Stimulated activated CD8-positive, alpha-beta memory T cell treated with anti-CD3 and anti-CD28 coated beads, Interleukin-7, amount 100 ng/mL, for 24 hours (primary cell): ENCODE measurements around the gene PDE4D.

Experiments
- DNase-seq: peaks from one replicate; pipeline ENCODE4 v3.0.0-alpha.2; 2020; ENCODE audit warnings: low read depth

PDE4D gene

DNA sequence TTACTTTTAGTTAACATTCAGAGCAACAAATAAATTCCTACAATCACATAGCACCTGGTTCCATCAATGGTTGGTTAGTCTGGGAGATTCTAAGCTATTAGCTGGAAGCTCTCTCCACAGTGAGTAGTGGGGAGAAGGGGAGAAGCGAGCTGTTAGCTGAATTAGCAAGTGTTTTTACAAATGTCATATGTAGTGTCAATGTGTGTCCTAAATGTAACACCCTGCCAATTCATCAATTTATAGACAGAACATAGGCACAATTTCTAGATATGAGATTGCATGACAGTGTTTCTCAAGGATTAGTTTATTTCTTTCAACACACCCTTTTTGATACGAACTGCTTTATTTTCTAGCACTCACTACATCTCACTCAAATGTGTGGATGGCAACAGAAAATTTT is 349.0 kb downstream of the PDE4D start:
- no peak for DNase-seq

DNA sequence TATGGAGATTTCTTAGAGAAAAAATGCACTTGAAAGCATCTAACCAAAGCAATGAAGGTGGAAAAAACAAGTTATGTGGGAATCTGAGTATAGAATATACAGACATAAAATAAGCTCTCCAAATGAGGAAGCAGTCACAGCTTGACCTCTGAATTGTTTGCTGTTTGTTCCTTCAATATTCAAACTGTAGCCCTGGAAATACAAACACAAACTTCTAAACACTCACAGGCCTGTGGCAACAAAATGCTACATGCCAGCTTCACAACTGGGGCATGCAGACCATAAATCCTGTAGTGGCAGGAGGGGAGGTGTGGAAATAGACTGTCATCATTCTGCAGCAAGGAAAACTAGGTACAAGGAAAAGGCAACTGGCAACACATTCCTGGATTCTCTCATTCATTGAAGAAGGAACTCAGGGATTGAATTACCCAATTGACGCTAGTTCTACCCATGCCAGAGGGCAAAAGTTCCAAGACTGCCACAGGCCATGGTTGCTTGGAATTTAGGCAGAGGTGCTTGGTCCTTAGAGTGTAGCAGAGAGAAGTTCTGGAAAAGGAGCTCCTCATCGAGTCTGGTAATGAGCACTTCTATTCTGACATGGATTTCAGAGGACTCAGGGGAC is 349.6 kb downstream of the PDE4D start:
- no peak for DNase-seq

DNA sequence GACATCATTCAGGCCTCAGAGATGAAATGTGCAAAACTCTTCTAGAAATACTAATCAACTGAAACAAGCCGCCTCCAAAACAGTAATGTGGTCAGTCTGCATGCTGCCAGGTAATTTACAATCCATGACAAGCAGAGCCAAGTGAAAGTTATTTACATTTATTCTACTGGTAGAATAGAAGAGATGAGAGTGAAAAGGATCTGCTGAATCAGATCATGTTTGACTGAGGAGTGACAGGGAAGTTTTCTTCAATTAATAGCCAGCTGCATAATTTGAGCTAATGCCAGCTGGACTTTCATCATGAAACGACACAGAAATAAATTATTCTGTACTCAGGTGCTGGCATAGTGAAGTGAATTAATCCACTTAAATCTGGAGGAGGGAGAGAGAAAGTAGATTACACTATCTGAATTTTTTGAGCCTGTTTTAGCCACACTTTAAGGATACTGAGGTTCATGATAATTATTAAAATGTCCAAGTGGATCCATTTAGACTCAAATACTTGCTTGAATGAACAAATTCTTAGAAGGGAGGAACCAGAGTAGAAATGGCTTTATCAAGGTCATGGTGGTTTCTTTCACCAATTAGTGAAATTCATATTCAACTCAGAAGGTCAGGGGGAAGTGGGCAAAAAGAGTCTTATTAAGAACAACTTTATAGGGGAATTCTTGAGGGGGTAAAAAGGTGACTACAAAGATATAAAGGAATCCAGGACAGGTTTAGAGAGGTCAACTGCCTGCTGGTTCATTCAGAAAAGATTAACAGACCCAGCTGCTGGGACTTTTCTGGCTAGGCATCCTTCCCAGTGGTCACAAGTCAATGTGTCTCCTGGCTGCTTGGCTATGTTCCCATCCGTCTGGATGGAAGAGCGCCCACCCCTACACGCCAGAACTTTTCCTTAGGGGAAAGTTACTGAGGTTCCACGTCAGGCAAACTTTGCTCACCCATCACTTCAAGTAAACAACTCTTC is 350.4 kb downstream of the PDE4D start:
- DNase-seq = no peak

DNA sequence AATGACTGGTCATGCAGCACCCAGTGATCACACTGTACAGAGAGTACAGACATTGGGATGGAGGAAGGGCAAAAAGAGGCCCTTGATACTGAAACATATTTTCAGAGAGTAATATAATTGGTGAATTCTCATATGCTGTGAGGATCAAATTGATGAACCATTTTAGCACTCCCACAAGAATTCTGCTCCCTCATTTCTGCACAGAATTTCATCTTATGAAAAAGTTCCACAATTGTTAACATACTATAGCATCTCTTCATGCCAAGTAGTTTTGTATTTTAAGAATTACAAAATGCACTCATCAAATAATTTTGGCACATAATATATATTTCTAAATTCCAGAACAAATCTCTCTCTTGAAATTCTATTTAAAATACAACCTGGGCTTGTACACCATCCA is 351.2 kb downstream of the PDE4D start:
- no peak for DNase-seq

DNA sequence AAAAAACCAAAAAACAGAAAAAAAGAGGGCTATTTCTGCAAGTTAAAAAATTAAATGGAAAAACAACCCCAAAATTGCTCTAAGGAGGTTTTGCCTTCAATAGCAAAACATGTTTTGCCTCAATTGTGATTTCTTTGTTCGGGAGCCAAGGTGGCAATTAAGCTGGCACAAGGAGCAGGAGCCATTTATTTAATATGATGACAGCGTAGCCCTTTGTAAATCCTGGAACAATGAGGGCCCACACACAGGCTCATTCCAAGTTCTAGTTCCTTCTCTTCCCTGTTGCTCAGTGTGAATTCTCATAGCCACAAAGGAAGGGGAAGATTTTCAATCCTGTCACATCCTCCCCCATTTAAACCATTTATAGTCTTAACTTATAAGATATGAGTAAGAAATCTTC is 353.2 kb downstream of the PDE4D start:
- no peak for DNase-seq

DNA sequence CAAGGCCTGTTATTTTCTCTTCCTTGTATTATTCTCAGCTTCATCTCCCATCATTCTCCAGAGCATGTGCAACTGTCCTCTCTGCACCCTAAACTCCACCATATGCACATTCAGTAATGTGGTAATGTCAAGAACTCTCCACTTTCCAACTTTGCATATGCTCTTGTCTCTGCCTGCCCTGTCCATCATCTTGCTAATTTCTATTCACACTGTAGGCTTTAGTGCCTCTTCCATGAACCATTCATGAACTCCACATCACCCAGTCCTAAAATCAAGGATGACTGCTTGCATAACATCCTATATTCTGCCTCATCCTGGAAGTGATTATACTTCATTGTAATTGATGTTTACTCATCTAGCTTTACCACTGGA is 354.8 kb downstream of the PDE4D start:
- DNase-seq = no peak

DNA sequence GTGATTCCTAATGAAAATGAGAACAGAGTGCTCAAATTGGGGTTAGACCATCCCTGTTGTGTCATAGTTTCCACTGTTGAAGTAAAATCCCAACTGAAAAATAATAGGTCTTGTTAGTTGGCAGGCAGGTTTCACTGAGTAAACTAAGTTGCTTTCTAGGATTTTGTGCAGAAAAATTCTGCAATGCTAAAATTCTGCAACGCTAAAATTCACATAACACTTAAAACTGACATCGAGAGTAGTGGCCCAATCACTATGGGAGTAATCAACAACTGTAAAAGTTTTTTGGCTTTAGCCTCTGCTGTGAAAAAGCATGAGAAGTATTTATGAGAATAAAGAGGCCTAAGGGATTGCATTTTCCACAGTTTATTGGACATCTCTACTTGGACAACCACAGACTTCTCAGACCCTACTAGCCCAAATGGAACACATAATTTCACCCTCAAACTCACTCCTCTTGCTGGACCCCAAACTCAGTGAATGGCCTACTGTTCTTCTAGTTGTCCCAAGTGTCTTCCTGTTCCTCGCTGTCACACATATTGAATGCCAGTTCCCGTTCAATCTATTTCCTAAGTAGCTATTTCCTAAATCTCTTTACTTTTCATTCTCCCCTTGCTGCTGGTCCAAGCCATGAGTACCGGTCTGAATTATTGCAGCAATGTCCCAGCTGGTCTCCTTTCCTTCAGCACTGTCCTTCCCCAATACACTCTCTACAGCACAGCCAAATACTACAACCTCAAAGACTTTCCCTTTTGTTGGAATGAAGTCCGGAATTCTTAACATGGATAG is 355.4 kb downstream of the PDE4D start:
- DNase-seq = no peak

DNA sequence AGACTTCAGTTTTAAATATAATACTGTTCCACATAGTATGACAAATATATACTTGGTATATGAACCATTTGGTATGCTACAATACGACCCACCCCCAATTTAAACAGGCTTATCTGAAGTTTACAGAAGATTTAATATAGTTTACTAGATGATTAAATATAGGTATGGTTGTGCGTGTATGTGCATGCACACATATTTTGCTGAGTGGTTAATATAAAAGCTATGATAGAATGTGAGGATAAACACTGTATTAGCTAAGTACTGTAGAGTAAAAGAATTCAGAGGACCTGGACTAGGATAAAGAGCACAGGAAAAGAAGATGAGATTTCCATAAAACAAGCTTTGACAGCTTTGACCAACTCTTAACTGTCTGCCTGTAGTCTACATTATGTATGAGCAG is 356.7 kb downstream of the PDE4D start:
- DNase-seq = no peak

DNA sequence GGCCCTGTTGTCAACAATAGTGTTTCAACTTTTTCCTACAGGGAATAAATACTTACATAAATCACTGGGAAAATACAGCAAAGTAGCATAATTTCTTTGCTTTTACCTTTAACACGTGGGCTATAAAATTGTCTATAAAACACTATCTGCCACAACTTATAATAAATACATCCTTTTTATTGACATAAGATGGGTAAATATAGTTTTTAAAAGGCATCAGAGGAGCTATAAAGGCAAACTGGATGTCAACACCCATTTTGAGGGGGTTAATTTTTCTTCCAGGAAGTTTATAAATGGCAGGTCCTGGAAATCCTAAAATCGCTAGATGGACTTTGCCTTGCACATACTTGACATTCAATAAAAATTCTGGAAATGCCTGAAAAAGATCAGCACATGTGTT is 358.0 kb downstream of the PDE4D start:
- DNase-seq = no peak

DNA sequence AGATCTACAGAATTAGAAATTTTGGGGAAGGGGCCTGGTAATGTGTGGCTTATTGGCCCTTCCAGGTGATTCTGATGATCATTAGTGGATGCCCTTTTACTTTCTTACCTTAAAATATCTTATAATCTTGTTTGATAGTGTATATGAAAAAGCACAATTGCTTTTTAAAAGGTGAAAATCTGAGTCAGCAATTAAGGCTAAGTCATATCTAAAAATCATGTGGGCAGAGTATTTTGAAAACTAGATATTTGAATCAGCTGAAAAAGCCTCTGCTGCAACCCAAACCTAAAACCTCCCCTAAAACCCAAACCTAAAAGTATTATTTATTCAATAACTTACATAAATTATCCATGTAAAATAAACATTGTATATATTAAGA is 359.8 kb downstream of the PDE4D start:
- no peak for DNase-seq

DNA sequence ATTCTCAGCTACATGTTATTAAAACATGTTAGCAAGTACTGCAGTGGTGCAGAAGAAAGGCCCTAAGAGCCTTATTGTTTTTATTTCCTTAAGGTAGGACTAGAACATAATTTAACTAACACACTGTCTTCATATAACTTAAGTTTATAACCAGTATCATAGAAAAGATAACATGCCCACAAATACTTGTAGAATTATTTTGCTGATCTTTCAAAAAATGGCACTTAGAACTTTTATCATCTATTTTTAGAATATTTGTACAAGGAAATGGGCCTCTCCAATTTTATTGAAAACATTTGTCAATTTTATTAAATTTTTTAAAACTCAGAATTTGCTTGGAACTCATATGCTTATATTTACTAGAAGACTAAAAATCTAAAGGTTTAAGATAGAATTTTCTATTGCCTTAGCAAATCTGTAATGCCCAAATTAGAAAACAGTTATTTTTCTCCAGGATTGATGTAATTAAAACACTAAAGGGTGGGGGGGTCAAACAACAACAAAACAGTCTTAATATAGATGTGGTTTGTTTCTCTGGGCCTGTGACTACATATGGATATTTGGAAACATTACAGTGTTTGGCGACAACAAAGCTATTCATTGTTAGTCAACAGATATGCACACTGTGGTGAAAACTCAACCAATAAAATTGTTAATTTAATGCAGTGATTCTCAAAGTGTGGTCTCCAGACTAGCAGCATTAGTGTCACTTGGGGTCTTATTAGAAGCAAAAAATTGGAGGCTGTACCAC is 360.4 kb downstream of the PDE4D start:
- DNase-seq = no peak

DNA sequence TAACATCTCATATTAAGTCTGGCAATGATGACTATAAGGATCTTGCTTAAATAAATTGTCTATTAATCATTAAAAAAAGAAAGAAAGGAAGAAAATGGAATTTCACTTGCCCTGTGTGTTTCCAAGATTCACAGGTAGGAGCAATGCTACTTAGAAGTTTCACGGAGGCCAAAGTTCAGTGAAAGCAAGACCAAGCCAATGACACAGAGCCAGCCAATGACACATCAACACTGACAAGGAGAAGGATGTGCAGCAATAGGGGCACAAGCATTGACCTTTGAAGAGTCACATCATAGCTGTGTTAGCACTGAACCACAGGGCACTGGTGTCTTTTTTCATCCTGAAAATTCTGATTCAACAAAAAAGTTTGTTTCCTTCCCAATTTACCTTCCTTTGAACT is 364.3 kb downstream of the PDE4D start:
- DNase-seq = no peak

DNA sequence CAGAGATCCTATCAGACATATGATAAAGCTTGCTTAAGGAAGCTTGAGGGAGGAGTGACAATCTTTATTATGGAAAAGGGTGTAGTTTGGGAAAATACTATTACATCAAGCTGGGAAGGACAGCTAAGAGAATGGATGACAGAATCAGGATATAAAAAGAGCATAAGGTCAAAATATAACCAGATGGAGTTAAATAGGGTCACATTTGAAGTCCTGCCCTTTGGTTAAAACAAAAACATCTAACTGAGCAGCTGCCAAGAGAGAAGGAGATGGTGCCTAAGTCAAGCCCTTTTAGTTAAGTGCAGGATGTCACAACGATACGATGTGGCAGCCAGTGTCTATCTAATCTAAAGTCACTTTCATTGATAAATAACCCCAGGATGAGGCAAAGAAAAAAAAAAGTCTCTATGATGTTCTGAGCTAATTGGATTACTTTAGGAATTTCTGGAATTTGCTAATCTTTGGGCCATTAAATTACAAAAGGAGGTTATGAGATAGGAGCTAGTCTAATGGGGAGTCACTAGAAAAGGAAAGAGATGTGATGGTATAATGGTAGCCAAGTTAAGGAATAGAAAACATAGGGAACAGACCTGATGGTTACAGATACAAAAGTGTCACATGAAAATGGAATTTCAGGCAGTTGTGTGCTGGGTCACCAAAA is 365.2 kb downstream of the PDE4D start:
- no peak for DNase-seq

DNA sequence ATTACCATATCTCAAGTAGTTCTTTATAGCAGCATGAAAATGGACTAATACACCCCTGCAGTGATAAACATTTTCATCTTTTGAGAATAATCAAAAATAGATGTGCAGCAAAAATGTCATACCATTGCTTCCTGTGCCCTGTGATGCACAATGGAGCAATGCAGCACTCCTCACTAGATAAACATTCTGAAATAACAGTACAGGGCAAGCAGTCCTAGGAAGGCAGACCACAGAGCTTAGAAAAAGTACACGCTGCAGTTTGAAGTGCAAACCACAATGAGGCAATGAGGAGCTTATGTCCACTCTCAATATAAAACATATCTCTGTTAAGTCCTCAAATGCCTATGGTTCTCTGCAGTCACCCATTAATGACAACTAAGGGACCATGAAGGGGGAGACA is 367.6 kb downstream of the PDE4D start:
- no peak for DNase-seq

DNA sequence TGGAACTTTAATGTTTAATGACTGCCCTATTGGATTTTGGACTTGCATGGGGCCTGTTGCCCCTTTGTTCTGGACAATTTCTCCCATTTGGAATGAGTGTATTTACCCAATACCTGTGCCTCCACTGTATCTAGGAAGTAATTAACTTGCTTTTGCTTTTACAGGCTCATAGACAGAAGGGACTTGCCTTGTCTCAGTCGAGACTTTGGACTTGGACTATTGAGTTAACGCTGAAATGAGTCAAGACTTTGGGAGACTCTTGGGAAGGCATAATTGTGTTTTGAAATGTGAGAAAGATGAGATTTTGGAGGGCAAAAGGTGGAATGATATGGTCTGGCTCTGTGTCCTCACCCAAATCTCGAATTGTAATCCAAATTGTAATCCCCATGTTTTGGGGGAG is 368.2 kb downstream of the PDE4D start:
- DNase-seq = no peak

DNA sequence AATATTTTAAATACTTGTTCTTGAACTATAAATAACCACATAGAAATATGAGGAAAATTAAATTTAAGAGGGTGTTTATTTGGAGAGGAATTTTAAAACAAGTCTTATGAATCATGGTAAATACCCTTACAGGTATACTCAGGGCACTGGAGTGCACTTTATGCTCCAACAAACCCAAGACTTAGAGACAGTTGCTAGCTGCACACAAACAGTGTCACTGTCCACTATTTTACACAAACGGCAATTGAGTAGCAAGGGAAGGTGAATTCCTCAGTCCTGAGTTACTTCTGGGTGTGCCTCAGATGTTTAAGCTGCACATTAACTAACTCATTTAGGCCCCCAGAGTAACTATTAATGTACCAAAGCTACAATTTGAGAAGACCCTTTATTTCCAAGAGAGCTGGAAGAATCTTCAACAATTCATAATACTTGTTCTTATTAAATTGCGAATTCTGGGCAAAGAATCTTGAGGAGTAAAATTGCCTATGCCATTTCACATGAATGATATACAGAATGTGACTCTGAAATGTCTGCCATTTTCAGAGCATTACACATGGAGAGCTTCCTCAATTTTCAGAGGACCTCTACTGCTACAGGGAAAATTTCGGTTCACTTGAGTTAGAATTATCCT is 371.2 kb downstream of the PDE4D start:
- no peak for DNase-seq

DNA sequence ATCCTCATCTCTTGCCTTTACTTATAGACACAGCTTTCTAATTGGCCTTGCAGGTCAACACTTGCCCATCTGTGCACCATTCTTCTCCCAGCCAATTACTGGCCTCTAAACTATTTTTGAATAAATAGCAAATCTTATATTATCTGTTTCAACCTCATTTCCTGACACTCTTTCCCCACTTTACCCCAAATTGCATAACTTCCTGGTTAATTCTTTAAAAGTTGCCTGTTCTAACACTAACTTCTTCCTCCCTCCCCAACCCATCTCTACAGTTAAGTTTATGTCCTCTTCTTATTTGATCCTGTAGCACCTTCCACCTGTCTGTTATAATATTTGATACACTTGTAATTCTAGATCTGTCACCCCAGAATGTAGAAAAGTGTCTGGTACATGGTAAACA is 372.1 kb downstream of the PDE4D start:
- no peak for DNase-seq

DNA sequence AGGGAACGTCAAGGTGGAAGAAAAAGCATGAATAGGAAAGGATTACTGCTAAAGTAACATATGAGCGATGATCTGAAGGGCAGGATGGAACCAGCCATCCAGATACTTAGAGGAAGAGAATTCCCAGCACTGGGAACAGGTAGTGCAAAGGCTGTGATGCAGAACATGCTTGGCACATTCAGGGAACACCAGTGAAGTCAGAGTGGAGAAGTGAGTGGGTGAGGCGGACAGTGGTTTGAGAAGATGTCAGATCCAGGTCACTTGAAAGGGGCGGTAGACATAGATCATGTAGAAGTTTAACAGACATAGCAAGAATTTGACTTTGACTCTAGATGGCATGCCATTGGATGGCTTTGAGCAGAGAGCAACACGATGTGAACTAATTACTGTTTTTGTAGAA is 374.2 kb downstream of the PDE4D start:
- DNase-seq = no peak

DNA sequence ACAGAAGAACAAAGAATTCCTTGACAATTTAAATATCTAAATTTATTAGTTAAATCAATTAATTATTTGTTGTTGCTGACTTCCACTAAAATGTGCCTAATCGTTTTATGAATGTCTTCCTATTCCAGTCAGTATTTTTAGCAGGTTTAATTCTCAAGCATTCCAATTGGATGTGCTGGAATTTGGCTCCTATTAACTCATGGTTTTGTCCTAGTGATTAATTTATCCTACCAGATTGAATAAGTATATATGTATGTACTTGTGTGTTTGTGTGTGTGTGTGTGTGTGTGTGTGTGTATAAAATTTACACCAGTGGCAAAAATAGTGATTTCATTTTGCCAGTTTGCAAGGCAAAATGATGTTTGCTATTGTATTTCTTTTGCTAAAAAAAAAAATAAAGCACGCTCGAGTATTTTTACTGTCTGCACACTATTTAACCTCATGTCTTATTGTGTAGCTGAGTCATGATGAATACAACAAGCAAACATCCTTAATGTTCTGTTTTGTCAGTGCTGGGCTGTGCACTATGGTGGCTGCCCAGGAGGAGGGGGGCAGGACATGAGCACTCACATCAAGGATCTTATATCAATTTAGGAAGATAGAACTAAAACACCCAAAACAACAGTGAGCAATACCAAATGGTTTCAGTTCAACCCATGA is 375.5 kb downstream of the PDE4D start:
- no peak for DNase-seq

DNA sequence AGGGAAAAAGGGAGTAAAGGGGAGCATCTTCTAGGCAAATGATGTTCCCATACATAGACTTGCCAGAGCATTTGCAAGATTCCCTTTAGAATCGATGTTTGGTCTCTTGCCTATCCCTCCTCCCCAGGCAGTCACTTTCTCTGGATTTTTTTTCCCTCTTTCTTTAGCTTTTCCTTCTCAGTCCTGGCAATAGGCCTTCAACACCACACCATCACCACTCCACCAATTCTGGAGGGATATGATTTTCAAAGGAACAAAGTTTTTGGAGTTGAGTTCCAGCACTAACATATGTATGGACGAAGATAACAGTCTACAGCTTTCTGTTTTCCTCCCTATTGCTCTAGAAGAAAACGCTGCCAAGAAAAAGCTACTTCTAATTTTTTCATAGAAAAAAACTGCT is 377.4 kb downstream of the PDE4D start:
- DNase-seq = no peak
